GM12875 (cell line): Measurements from ENCODE around the gene CLNK.

Source experiments
- H3K4me3 ChIP-seq: one replicate; pipeline ENCODE4 v1.5.1; 2011; ENCODE audit warnings: low read depth, low read length, control low read depth
- TF ChIP-seq, protein P1 (sequence below): IDR thresholded peaks from 2 replicates; pipeline ENCODE4 v1.5.1; 2011; ENCODE audit warnings: low read depth, mild to moderate bottlenecking, control low read depth, inconsistent platforms, low read length, moderate library complexity, borderline replicate concordance; ENCODE audit not compliant: insufficient read depth

The CLNK gene

DNA sequence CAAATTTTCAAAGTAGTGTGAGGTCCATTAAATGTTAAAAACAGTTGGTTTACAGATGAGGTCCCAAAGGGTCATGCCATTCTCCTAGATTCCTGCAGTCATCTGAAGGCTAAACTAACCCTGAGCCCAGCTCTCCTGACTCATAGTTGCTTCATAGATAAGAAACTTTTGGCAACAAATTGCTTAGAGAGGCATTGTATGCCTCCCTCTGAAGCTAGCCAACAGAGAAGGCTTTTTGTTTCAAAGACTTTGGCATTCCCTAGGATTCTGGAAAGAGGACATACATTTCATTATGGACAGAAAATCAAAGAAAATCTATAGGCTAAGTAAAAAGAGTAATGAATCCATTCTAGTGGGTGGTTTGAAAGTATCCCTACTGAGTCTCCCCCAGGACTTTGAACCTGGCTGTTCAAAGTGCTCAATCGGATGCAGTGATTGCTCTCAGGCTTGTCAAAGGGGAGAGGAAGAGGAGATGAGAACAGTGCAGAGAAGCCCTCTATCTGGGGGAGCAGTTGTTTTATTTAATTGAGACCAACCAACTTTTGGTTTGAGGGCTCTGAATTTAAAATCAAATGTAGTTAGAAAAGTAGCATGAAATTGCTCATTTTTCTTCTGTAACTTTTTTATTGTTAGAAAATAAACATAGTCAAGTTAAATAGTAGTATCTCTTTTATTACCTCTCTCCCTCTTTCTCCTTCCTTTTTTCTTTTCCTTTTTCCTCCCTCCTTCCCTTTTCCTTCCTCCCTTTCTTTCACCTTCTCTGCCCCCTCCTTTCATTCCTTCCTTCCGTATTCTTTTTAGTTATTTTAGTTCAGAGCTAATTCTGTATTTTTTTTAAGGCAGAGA lies 155.1 kb downstream of the CLNK start:
- H3K4me3 ChIP-seq = no peak overlapping the region
- TF ChIP-seq, protein P1, sequence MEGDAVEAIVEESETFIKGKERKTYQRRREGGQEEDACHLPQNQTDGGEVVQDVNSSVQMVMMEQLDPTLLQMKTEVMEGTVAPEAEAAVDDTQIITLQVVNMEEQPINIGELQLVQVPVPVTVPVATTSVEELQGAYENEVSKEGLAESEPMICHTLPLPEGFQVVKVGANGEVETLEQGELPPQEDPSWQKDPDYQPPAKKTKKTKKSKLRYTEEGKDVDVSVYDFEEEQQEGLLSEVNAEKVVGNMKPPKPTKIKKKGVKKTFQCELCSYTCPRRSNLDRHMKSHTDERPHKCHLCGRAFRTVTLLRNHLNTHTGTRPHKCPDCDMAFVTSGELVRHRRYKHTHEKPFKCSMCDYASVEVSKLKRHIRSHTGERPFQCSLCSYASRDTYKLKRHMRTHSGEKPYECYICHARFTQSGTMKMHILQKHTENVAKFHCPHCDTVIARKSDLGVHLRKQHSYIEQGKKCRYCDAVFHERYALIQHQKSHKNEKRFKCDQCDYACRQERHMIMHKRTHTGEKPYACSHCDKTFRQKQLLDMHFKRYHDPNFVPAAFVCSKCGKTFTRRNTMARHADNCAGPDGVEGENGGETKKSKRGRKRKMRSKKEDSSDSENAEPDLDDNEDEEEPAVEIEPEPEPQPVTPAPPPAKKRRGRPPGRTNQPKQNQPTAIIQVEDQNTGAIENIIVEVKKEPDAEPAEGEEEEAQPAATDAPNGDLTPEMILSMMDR = no peak

DNA sequence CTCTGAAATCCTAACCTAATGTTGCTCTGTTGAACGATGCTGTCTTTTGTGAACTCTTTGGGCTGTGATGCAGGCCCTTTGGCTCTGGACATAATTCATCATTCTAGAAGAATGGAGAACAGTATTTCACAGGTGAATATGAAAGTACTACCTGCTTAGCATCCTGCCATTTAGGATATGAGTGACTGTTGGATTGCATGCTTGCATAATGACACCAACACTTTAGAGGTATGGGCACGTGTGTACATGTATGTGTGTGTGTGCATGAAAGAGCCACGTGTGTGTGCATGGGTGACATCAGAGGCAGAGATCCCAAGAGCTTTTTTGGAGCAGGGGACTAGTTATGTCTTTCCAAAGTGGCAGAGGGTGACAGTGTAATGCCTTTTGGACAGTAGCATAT lies 157.1 kb downstream of the CLNK start:
- no peak overlapping the region for H3K4me3 ChIP-seq
- TF ChIP-seq, protein P1 = no peak

DNA sequence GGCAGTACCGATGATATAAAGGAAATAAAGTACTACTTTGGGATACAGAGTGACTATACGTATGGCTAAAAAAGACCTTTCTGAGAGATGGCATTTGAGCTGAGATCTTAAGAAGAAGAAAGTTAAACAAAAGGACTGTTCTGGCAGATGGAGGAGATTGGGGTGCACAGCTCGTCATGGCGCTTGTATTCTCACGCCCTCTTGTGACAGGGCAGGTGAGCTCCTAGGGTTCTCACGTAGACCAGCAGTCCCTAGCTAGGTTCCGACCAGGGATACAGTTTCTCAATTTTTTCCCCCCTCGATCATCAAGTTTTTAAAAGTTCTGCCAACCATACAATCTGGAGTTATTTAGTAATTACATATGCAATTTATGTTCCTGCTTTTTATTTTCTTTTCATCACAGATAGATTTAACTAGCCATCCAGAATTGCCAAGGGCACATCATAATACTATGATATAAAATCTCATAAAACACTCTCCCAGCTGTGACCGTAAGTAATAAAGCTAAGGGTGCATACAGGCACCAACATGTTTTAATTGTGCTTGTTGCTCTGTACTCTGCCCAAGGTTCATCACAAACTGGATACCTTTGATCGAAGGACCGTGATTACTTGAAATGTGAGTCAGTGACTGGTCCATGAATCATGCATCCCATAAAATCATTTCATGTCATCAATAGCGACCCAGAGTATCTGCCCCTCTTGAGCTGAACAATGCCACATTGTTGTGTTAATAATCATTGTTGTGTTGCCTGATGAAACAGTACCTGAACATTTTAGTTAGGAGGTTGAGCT lies 157.9 kb downstream of the CLNK start:
- H3K4me3 ChIP-seq = no peak overlapping the region
- TF ChIP-seq, protein P1 = no peak

DNA sequence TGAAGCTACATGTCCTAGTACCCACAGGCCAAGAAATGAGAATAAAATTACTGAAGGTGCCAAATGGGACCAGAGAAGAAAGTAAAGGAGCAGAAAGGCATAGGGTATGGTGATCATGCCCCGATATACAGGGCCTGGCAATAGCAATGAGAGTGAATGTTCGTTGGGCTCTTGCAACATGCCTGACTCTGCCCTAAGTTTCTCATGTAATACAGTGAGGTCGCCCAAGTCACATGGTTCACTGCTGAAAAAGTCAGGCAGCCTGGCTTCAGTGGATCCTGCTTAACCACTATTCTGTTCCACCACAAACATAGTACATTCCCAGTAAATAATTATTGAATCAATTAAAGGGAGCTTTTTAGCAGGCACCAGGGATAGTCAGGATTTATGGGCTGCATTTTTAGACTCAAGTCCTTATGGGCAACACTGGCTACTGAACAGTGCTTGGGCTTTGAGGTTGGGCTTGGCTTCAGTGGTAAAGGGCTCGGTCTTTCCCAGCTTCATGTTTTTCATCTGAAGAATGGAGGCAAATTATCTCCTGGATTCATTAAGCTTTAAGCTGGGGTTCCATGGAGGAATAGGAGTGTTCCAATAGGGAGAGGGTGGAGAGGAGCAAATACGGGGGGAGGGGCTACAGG lies 160.3 kb downstream of the CLNK start:
- H3K4me3 ChIP-seq = no peak overlapping the region
- TF ChIP-seq, protein P1 = no peak

DNA sequence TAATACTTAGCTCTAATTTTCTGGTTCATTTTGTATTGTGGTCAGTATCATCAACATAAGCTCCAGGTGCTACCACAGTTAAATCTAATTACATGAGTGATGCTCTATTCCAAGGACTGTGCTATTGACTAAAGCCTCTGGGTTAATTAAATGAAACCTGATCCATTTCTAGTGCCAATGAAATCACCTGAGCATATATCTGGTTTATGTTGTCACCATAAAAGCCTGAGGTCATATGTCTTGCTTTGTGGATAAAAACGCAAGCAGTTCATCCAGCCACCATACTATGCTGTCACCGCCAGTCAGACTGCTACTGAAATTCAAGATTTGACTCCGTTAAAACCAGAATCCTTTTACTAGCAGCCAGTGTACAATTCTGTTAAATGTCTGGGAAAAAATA lies 163.1 kb downstream of the CLNK start:
- TF ChIP-seq, protein P1 = no peak
- H3K4me3 ChIP-seq = no peak overlapping the region

DNA sequence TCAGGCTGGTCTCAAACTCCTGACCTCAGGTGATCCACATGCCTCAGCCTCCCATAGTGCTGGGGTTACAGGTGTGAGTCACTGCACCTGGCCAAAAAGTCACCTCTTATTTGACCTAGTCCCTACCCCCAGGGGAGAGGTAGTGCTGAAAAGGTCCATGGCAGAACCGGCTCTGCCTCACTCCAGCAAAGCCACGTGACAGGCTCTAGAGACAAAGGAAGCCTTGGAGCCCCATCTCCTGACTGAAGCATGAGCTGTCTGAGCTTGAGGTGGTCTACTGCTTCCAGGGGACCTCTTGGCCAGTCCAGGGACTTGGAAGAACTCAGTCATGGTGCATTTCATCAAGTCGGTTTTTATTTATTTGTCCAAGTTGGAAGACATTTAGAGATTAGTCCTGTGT lies 174.8 kb downstream of the CLNK start:
- H3K4me3 ChIP-seq = no peak overlapping the region
- TF ChIP-seq, protein P1 = no peak

DNA sequence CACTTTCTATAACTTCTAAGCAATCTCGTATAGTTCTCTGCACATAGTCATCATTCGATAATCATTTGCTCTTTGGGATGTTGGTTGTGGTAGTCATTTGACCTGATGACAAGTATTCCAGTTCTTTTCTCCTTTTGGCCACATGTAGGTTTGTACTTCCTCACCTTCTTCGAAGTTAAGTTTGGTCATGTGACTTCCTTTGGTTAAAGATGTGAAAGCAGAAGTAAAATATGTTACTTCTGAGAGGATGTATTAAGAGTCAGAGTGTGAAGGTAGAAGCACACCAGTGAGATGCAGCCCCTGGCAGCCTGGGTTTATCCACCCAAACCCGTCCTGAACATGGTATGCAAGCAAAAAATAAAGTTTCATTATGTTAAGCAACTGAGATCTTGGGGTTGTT lies 178.5 kb downstream of the CLNK start:
- TF ChIP-seq, protein P1 = no peak

More for the DNA sequence above, 178.5 kb downstream of the CLNK start:
- no peak overlapping the region for H3K4me3 ChIP-seq
